CD4-positive, alpha-beta T cell treated with Interleukin-2 at 100 ng/mL for 4 hours (primary cell): ENCODE results near the gene INO80D.
A peak's percentile ranks its signal among the peaks of the same experiment; 100 is the strongest.
"Not testable (repeated sequence)": the region's sequence is repeated elsewhere in the genome, so short reads cannot be mapped to it uniquely, and the experiment has no call there.

Experiments used
- DNase-seq: peaks from one replicate; pipeline ENCODE4 v3.0.0-alpha.2; 2020; ENCODE audit warnings: low spot score

INO80D gene

GRCh38 chr2:205976934-205977659, 108.9 kb downstream of the INO80D start:
- DNase-seq, result not testable (repeated sequence)

GRCh38 chr2:205976120-205976814, 109.7 kb downstream of the INO80D start:
- DNase-seq, result no peak

- no peak for DNase-seq
These were observed 110.7 kb downstream of the INO80D start for GRCh38 chr2:205975082-205975949.

- DNase-seq, result no peak
These were observed 113.9 kb downstream of the INO80D start for GRCh38 chr2:205972113-205972512.

GRCh38 chr2:205970348-205970747, 115.6 kb downstream of the INO80D start:
- no peak for DNase-seq

GRCh38 chr2:205969584-205969983, 116.4 kb downstream of the INO80D start:
- DNase-seq, result no peak

- no peak for DNase-seq
These were observed 118.4 kb downstream of the INO80D start for GRCh38 chr2:205967391-205968075.

- DNase-seq, result no peak
These were observed 120.3 kb downstream of the INO80D start for GRCh38 chr2:205965707-205966106.

GRCh38 chr2:205964111-205964761, 121.7 kb downstream of the INO80D start:
- no peak for DNase-seq

- no peak for DNase-seq
These were observed 126.5 kb downstream of the INO80D start for GRCh38 chr2:205959521-205959920.

- DNase-seq, result no peak
These were observed 128.4 kb downstream of the INO80D start for GRCh38 chr2:205957452-205958154.

GRCh38 chr2:205954707-205955106, 131.3 kb downstream of the INO80D start:
- no peak for DNase-seq

- no peak for DNase-seq
These were observed 133.7 kb downstream of the INO80D start for GRCh38 chr2:205952282-205952681.

GRCh38 chr2:205948883-205949282, 137.1 kb downstream of the INO80D start:
- DNase-seq, result no peak

GRCh38 chr2:205948496-205948837, 137.5 kb downstream of the INO80D start:
- DNase-seq, result no peak

GRCh38 chr2:205947621-205948495, 138.1 kb downstream of the INO80D start:
- DNase-seq, result peak; percentile 50

GRCh38 chr2:205946226-205946625, 139.7 kb downstream of the INO80D start:
- DNase-seq, result no peak
